Middle frontal gyrus (tissue), 1 donor: ENCODE results near the gene RPP40.
"Not testable (repeated sequence)": the region's sequence is repeated elsewhere in the genome, so short reads cannot be mapped to it uniquely, and the experiment has no call there.

Source experiments
- DNase-seq: peaks from one replicate; pipeline ENCODE4 v3.0.0-alpha.2; 2015; ENCODE audit warnings: low spot score; ENCODE audit errors: extremely low spot score

The RPP40 gene, protein sequence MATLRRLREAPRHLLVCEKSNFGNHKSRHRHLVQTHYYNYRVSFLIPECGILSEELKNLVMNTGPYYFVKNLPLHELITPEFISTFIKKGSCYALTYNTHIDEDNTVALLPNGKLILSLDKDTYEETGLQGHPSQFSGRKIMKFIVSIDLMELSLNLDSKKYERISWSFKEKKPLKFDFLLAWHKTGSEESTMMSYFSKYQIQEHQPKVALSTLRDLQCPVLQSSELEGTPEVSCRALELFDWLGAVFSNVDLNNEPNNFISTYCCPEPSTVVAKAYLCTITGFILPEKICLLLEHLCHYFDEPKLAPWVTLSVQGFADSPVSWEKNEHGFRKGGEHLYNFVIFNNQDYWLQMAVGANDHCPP

DNA sequence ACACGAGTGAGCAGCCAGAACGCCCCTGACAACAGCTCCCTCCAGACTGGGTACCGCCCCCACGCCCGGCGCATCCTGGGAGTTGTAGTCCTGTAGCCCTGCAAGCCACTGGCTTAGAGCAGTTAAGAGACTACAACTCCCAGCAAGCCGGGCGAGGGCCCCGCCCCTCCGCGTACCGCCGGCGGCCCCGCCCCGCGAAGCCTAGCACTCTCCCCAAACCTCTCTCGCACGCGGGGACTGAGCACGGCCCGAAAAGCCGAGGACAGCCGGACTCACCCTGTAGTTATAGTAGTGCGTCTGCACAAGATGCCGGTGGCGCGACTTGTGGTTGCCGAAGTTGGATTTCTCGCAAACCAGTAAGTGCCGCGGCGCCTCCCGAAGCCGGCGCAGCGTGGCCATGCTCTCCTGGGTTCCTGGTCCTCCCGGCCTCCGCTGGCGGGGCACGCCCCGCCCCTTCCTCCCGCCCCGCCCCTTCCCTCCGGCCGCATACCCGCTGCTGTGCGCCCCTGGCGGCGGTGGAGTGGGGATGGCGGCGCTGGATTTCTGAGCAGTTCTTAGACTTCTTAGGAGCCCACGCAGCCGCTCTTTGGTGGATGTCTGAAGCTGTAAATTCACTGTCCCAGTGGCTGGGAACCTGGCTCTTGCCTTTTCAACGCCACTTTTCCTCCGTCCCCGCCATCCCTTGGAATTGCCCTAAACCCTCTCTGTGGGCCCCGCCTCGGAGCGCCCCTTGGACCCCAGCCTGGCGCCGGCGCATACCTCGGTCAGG lies at the start of gene RPP40:
Gene RPP40, minus strand, starts transcription at position 434 of the 769 bp plus-strand sequence. Its CDS starts 35 bp downstream, at position 399.
- peak; percentile 89 for DNase-seq

DNA sequence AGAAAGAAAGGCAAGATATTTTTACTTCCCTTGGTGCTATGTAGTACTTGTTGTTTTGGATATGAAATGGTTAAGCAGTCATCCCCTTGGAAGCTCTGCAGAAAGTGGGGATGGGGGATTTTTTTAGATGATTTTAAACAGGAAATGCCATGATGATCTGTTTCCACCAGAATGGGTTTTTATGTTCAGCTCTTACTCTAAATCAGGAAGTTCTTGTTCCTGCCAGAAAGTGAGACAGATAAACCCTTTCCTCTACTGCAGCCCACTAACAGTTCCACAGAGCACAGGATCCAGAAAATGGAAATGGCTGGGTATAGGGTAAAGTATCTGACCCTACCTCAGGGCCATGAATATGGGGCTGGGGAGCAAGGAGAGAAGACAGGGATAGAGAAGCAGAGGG lies 49.2 kb upstream of the RPP40 start:
- no peak for DNase-seq

DNA sequence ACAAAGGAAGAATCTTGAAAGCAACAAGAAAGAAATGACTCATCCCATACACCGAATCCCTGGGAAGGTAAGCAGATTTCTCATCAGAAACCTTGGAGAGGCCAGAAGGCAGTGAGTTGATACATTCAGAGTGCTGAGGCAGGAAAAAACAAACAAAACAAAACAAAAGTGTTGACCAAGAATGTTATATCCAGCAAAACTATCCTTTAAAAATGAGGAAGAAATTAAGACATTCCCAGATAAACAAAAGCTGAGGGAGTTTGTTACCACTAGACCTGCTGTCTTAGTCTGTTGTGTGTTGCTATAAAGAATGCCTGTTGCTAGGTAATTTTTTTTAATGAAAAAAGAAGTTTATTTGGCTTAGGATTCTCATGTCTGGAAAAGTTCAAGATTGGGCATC lies 47.6 kb upstream of the RPP40 start:
- DNase-seq, result no peak

DNA sequence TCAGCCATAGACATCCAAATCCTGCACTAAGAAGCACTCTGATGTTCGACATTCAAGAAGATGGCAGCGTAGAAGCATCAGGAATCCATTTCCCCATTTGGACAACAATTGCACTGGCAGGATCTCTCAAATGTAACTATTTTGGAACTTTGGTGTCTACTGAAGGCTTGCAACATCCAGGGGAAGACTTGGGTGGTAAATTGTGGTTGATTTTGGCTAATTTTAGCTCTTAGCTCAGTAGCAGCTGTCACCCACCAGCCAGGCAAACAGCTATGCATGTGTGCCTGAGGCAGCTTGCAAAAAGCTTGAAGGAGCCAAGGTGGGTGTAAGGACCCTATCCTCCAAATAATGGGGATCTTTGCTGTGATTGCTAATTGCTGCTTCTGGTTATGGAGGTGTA lies 46.2 kb upstream of the RPP40 start:
- DNase-seq, result no peak

GRCh38 chr6:5046430-5046829 lies 42.6 kb upstream of the RPP40 start:
- no peak for DNase-seq

GRCh38 chr6:5045416-5045815 lies 41.6 kb upstream of the RPP40 start:
- DNase-seq, result no peak

DNA sequence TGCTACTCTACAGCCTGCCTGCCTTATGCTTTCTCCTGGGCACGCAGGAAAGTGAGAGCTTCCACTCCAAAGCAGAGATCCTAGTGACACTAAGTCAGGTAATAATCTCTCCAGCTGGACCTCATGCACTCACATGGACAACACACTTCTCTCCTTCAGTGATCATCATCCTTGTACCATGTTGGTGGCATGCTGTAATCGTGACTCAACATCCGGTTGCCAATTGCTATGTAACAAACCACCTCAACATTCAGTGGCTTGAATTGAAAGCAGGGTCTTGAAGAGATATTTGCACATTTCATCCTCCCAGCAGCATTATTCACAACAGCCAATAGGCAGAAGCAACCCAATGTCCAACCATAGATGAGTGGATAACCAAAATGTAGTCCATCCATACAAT lies 41.0 kb upstream of the RPP40 start:
- DNase-seq, result no peak

- DNase-seq, result no peak
Measured at GRCh38 chr6:5042436-5042835, 38.6 kb upstream of the RPP40 start.

GRCh38 chr6:5041955-5042354 lies 38.1 kb upstream of the RPP40 start:
- DNase-seq, result no peak

- DNase-seq, result no peak
Measured at GRCh38 chr6:5036269-5036668, 32.4 kb upstream of the RPP40 start.

DNA sequence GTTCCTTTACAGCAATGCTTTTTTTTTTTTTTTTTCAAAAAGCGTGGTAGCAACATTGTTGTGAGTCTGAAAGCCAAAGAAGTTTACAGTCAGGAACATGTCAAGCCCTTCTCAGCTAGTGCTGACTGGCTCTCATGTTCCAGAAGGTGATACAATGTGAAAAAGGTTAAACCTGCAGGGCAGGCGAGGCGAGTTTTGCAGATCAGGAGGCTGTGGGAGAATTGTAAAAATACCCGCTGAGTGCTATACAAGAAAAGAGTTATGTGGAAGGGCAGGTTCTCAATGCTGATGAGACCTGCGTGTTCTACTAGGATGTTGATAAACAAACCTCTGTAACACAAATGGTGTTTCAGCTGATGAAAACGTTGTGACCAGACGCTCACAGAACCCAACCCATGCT lies 30.9 kb upstream of the RPP40 start:
- DNase-seq, result no peak

DNA sequence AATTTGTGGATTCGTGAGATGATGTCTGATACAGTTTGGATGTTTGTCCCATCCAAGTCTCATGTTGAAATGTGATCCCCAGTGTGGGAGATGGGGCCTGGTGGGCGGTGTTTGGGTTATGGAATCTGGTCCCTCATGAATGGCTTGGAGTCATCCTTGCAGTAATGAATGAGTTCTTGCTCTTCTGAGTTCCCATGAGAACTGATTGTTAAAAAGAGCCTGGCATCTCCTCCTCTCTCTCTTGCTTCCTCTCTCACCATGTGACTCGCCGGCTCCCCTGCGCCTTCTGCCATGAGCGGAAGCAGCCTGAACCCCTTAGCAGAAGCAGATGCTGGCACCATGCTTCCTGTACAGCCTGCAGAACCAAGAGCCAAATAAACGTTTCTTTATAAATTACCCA lies 30.5 kb upstream of the RPP40 start:
- no peak for DNase-seq

- DNase-seq, result not testable (repeated sequence)
Measured at GRCh38 chr6:5033214-5033904, 29.5 kb upstream of the RPP40 start.

- DNase-seq, result not testable (repeated sequence)
Measured at GRCh38 chr6:5032706-5033105, 28.9 kb upstream of the RPP40 start.

DNA sequence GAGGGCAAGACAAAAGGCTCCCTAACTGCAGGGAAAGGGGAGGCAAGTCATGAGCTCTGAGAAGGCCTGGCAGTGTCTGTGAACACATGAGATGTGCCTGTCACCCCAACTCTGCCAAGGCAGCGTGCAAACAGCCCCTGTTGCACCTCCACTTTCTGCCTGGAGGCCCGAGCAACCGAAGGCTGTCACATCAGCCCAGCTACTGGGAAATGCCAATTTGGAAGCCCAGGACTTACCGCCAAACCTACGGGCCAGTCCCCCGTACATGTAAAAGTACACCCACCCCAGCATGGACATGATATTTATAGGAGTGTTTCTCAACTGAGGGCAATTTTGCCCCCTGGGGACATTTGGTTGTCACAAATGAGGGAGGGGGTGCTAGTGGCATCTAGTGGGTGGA lies 27.3 kb upstream of the RPP40 start:
- no peak for DNase-seq

GRCh38 chr6:5030596-5031136 lies 26.8 kb upstream of the RPP40 start:
- DNase-seq, result no peak

- DNase-seq, result no peak
Measured at GRCh38 chr6:5029609-5030008, 25.8 kb upstream of the RPP40 start.

DNA sequence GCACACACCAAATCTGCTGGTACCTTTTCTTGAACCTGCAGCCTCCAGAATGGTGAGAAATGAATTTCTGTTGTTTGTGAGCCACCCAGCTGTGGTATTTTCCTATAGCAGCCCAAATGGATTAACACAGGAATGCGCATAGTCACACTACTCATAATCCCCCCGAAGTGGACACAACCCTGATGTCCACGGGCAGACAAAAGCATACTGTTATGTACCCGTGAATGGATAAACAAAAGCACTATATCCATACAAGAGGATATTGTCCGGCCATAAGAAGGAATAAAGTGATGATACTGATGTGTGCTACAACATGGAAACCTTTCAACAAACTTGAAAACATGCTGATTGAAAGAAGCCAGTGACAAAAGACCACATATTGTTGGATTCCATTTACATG lies 25.1 kb upstream of the RPP40 start:
- DNase-seq, result no peak

- no peak for DNase-seq
Measured at GRCh38 chr6:5028301-5028700, 24.5 kb upstream of the RPP40 start.

DNA sequence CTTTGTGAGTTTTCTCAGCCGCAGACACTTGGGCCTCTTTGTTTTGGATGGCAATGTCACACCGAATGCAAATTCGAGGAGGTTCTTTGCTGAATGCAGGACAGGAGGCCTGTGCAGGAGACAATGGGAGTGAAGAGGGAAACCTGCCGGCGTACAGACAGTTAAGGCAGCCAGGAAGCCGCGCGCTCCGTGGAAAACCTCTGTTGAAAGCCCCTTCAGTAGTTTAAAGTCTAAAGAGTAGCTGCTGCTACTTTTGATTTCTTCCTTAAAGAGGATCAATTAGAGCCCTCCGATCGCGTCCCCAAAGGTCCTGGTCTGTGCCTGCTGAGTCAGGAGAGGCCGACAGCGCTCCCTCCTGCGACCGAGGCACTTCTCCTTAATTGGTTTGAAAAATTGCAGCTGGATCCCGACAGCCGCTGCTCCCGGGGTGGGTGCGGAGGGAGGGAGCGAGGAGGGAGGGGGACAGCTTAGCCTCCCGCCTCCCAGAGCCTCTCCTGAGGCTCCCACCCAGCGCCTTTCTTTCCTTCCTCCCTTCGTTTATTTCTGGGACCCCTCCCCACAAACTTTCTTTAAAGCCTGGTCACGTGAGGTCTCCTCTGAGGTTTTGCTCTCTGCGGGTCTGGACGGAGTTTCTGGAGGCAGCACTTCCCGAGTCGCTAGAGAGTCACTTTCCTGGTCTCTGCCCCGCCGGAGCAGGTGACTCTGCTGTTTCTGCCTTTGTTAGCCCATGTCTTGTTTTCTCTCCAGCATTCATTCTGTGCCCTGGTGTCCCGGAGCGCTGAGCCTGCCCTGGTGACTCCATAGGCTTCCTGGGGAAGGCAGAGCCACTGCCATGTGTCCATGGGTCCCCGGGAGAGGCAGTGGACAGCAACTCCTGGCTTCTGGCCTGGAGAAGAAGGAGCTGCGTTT lies 22.3 kb upstream of the RPP40 start:
- DNase-seq, result no peak

DNA sequence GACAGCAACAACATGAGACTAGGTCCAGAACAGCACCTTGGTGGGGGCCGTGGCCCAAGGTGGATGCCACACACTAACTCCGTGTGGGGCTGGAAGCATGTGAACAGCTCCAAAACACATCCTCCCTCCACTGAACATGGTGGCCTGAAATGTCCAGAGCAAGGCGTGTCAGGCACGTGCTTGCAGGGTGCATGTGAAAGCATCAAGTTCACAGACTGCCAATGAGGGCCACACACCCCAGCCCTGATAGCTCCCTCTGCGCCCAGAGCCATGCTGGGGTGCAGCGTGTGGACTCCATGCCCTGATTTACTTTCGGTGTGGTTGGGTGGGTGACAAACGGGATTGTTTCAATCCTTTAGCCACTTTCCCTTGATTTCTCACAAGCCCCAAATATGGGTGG lies 20.1 kb upstream of the RPP40 start:
- no peak for DNase-seq
